IMR-90 (cell line): ENCODE data around the gene MBOAT1.

Experiments
- CEBPB ChIP-seq: IDR thresholded peaks from 2 replicates; pipeline ENCODE4 v1.6.1; 2012; ENCODE audit warnings: low read depth, low read length, improper control_type of control experiment
- CTCF ChIP-seq: conservative IDR thresholded peaks from 2 replicates; pipeline ENCODE4 v1.5.1; 2012; ENCODE audit warnings: mild to moderate bottlenecking, low read depth, low read length, improper control_type of control experiment
- POLR2A ChIP-seq: IDR thresholded peaks from 2 replicates; pipeline ENCODE4 v1.6.1; 2012; ENCODE audit warnings: mild to moderate bottlenecking, low read depth, low read length
- RCOR1 ChIP-seq: IDR thresholded peaks from 2 replicates; pipeline ENCODE4 v1.6.1; 2012; ENCODE audit warnings: mild to moderate bottlenecking, low read length, improper control_type of control experiment; ENCODE audit not compliant: insufficient replicate concordance
- SMC3 ChIP-seq: fragments of 150-350 bp; IDR thresholded peaks from 2 replicates; pipeline ENCODE4 v1.6.1; 2016; ENCODE audit warnings: low read depth, mild to moderate bottlenecking, antibody characterized with exemption, low read length, moderate library complexity

- TF ChIP-seq CTCF (no peak), CEBPB (no peak), RCOR1 (no peak), POLR2A (no peak), SMC3 (no peak)
Measured at GRCh38 chr6:20254295-20254694, 42.0 kb upstream of the MBOAT1 start.
